Measurements from ENCODE around the gene STK24. TPM values are rescaled to one million over a fixed set of nuclear protein-coding genes. Genes with fewer than 3 reads are reported as not detected.

Gene STK24
- total RNA-seq, 1 experiment from 2014 or later: 51.2 TPM

- Mint-ChIP-seq H3K9me3 (ENCODE audit: low read depth, unreplicated experiment) (no peaks in the 10 kb centered on the region), H3K4me1 (ENCODE audit: low read depth, unreplicated experiment) (no peaks in the 10 kb centered on the region), H3K36me3 (ENCODE audit: insufficient read depth, unreplicated experiment) (peaks cover 4% of the 10 kb centered on the region), H3K27me3 (ENCODE audit: unreplicated experiment) (no peaks in the 10 kb centered on the region), H3K4me3 (ENCODE audit: low read depth, unreplicated experiment) (no peak overlapping the region), H3K27ac (ENCODE audit: unreplicated experiment) (no peak overlapping the region)
- DNase-seq: no peak
- intact Hi-C loops (cut with micrococcal nuclease; ENCODE audit: unreplicated experiment): no loop called here
- no TSS peak for BruUV-seq (replicated peaks)
- no peak for TF ChIP-seq CTCF (IDR thresholded peaks at IDR 0.05; ENCODE audit: unreplicated experiment)
- CTCF ChIA-PET: no interaction called here
Measured at GRCh38 chr13:98429531-98429930, 147.4 kb downstream of the STK24 start.

GRCh38 chr13:98429081-98429480, 147.8 kb downstream of the STK24 start:
- no peak for DNase-seq
- no peak for TF ChIP-seq CTCF (IDR thresholded peaks at IDR 0.05; ENCODE audit: unreplicated experiment)
- BruUV-seq (replicated peaks): no TSS peak
- Mint-ChIP-seq H3K27ac (ENCODE audit: unreplicated experiment) (no peak overlapping the region), H3K4me1 (ENCODE audit: low read depth, unreplicated experiment) (no peaks in the 10 kb centered on the region), H3K36me3 (ENCODE audit: insufficient read depth, unreplicated experiment) (peaks cover 4% of the 10 kb centered on the region), H3K27me3 (ENCODE audit: unreplicated experiment) (no peaks in the 10 kb centered on the region), H3K9me3 (ENCODE audit: low read depth, unreplicated experiment) (no peaks in the 10 kb centered on the region), H3K4me3 (ENCODE audit: low read depth, unreplicated experiment) (no peak overlapping the region)
- CTCF ChIA-PET: interaction anchor here (0.5 kb wide), 1 partner anchor 397 kb away, joined by 3 read pairs; no protein-coding TSS in a partner anchor
- intact Hi-C loops (cut with micrococcal nuclease; ENCODE audit: unreplicated experiment): no loop called here

- H3K4me1 Mint-ChIP-seq (ENCODE audit: low read depth, unreplicated experiment): no peaks in the 10 kb centered on the region
Measured at GRCh38 chr13:98428256-98428966, 148.5 kb downstream of the STK24 start.

GRCh38 chr13:98427331-98427995, 149.4 kb downstream of the STK24 start:
- TF ChIP-seq CTCF (IDR thresholded peaks at IDR 0.05; ENCODE audit: unreplicated experiment): no peak
- Mint-ChIP-seq H3K4me3 (ENCODE audit: low read depth, unreplicated experiment) (no peak overlapping the region), H3K4me1 (ENCODE audit: low read depth, unreplicated experiment) (no peaks in the 10 kb centered on the region), H3K27ac (ENCODE audit: unreplicated experiment) (no peak overlapping the region), H3K36me3 (ENCODE audit: insufficient read depth, unreplicated experiment) (peaks cover 4% of the 10 kb centered on the region), H3K9me3 (ENCODE audit: low read depth, unreplicated experiment) (no peaks in the 10 kb centered on the region), H3K27me3 (ENCODE audit: unreplicated experiment) (no peaks in the 10 kb centered on the region)
- no peak for DNase-seq
- CTCF ChIA-PET: no interaction called here
- intact Hi-C loops (cut with micrococcal nuclease; ENCODE audit: unreplicated experiment): no loop called here
- no TSS peak for BruUV-seq (replicated peaks)

More at GRCh38 chr13:98428256-98428966, 148.5 kb downstream of the STK24 start:
- BruUV-seq (replicated peaks): no TSS peak
- no peak for DNase-seq
- peaks cover 4% of the 10 kb centered on the region for H3K36me3 Mint-ChIP-seq (ENCODE audit: insufficient read depth, unreplicated experiment)
- H3K27ac Mint-ChIP-seq (ENCODE audit: unreplicated experiment): no peak overlapping the region
- no peak overlapping the region for H3K4me3 Mint-ChIP-seq (ENCODE audit: low read depth, unreplicated experiment)
- no peak for TF ChIP-seq CTCF (IDR thresholded peaks at IDR 0.05; ENCODE audit: unreplicated experiment)
- H3K9me3 Mint-ChIP-seq (ENCODE audit: low read depth, unreplicated experiment): no peaks in the 10 kb centered on the region
- intact Hi-C loops (cut with micrococcal nuclease; ENCODE audit: unreplicated experiment): no loop called here
- CTCF ChIA-PET: interaction anchor here (0.5 kb wide), 1 partner anchor 396 kb away, joined by 3 read pairs; no protein-coding TSS in a partner anchor
- no peaks in the 10 kb centered on the region for H3K27me3 Mint-ChIP-seq (ENCODE audit: unreplicated experiment)

Data from Calu3 (cell line).